HG03139 (cell line): ENCODE measurements around the gene NRN1L.
"Not testable (repeated sequence)": the region's sequence is repeated elsewhere in the genome, so short reads cannot be mapped to it uniquely, and the experiment has no call there.

Source experiments
- ATAC-seq: cut with Tn5 transposase; IDR thresholded peaks from one replicate; pipeline ENCODE4 v1.9.1; 2021; ENCODE audit not compliant: unreplicated experiment

The NRN1L gene

GRCh38 chr16:67860589-67861398 lies 23.9 kb upstream of the NRN1L start:
- no peak for ATAC-seq

GRCh38 chr16:67861877-67862276 lies 22.8 kb upstream of the NRN1L start:
- ATAC-seq = no peak

- ATAC-seq = no peak
Observed at GRCh38 chr16:67862623-67863583, 21.8 kb upstream of the NRN1L start.

GRCh38 chr16:67864044-67864443 lies 20.6 kb upstream of the NRN1L start:
- not testable (repeated sequence) for ATAC-seq

- ATAC-seq = no peak
Observed at GRCh38 chr16:67864594-67864993, 20.1 kb upstream of the NRN1L start.

GRCh38 chr16:67865318-67865717 lies 19.4 kb upstream of the NRN1L start:
- no peak for ATAC-seq

GRCh38 chr16:67868290-67868689 lies 16.4 kb upstream of the NRN1L start:
- no peak for ATAC-seq

GRCh38 chr16:67869653-67870052 lies 15.0 kb upstream of the NRN1L start:
- no peak for ATAC-seq

- no peak for ATAC-seq
Observed at GRCh38 chr16:67871256-67871655, 13.4 kb upstream of the NRN1L start.

- ATAC-seq = no peak
Observed at GRCh38 chr16:67872131-67872630, 12.5 kb upstream of the NRN1L start.

- peak; percentile 65 for ATAC-seq
Observed at GRCh38 chr16:67872631-67873434, 11.9 kb upstream of the NRN1L start, which contains the start of gene EDC4. Gene EDC4 (plus strand): TSS chr16:67873052. CDS start chr16:67873262, 210 bp downstream.

- ATAC-seq = no peak
Observed at GRCh38 chr16:67873435-67874370, 11.0 kb upstream of the NRN1L start.

GRCh38 chr16:67874372-67874771 lies 10.3 kb upstream of the NRN1L start:
- no peak for ATAC-seq

- no peak for ATAC-seq
Observed at GRCh38 chr16:67877064-67877463, 7.6 kb upstream of the NRN1L start.

GRCh38 chr16:67878232-67878631 lies 6.5 kb upstream of the NRN1L start:
- ATAC-seq = no peak

GRCh38 chr16:67878846-67879245 lies 5.8 kb upstream of the NRN1L start:
- ATAC-seq = no peak

GRCh38 chr16:67879462-67879861 lies 5.2 kb upstream of the NRN1L start:
- no peak for ATAC-seq

- no peak for ATAC-seq
Observed at GRCh38 chr16:67879936-67880335, 4.7 kb upstream of the NRN1L start.

- ATAC-seq = no peak
Observed at GRCh38 chr16:67880584-67880983, 4.1 kb upstream of the NRN1L start.
